ENCODE measurements around the gene TANC1. TPM values are rescaled to one million over a fixed set of nuclear protein-coding genes. Genes with fewer than 3 reads are reported as not detected.

TANC1 gene
- total RNA-seq, 1 experiment from 2014 or later, result not detected

DNA sequence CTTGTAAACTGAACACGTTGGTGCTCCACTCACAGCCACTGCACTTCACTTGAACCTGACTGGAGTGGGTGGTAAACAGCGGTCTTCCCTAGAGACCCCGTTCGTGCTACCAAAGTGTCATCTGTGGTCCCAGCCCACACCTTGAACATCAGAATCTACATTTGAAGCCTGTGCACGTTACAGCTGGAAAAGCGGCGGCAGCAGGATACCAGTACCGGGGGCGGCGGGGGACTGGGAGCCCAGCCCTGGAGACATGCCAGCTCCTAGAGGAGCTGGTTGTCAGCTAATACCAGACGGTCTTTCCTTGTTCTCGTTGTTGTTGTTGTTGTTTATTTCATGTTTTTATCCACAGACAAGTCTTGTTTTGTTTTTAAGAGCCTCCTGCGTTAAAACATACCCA, 161.4 kb downstream of the TANC1 start:
- Histone ChIP-seq H3K4me2 (ENCODE audit: low read depth, low read length, poor library complexity, severe bottlenecking) (no peak overlapping the region), H3K4me1 (ENCODE audit: low read length) (no peaks in the 10 kb centered on the region), H3K79me2 (ENCODE audit: low read length) (no peaks in the 10 kb centered on the region), H3K4me3 (ENCODE audit: low read length) (no peak overlapping the region), H3K9me3 (ENCODE audit: low read length) (no peaks in the 10 kb centered on the region), H3K27ac (ENCODE audit: low read length) (no peak overlapping the region), H4K20me1 (ENCODE audit: insufficient read depth, low read depth, low read length) (no peaks in the 10 kb centered on the region), H2AFZ (ENCODE audit: low read length) (no peak overlapping the region), H3K9ac (ENCODE audit: low read length) (no peak overlapping the region), H3K36me3 (ENCODE audit: insufficient read depth, low read length) (no peaks in the 10 kb centered on the region), H3K27me3 (ENCODE audit: low read length) (no peaks in the 10 kb centered on the region), H3K9me2 (replicated peaks; ENCODE audit: insufficient read depth, low read length) (no peaks in the 10 kb centered on the region)
- DNase-seq, result no peak

DNA sequence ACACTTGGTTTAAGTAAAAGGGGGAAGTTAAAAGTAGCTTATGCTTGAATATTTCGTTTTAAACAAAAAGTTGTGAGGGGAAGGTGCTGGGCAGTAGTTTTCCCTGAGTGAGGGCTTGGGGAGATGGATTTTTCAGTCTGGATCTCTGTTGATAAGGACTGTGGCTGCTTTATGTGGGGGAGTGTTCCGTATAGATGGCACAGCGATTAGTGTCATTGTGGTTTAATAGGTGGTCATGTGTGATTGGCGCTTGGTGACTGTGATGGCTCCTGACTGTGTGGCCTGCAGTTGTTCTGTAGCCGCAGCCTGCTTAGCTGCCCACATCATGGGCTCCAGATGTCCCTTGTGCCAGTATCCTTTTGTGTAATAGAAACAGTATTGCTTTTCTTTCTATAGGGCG, 161.9 kb downstream of the TANC1 start:
- Histone ChIP-seq H3K27me3 (ENCODE audit: low read length) (no peaks in the 10 kb centered on the region), H3K4me1 (ENCODE audit: low read length) (no peaks in the 10 kb centered on the region), H3K79me2 (ENCODE audit: low read length) (no peaks in the 10 kb centered on the region), H3K27ac (ENCODE audit: low read length) (no peak overlapping the region), H2AFZ (ENCODE audit: low read length) (no peak overlapping the region), H4K20me1 (ENCODE audit: insufficient read depth, low read depth, low read length) (no peaks in the 10 kb centered on the region), H3K9ac (ENCODE audit: low read length) (no peak overlapping the region), H3K36me3 (ENCODE audit: insufficient read depth, low read length) (no peaks in the 10 kb centered on the region), H3K9me3 (ENCODE audit: low read length) (no peaks in the 10 kb centered on the region), H3K4me2 (ENCODE audit: low read depth, low read length, poor library complexity, severe bottlenecking) (no peak overlapping the region), H3K9me2 (replicated peaks; ENCODE audit: insufficient read depth, low read length) (no peaks in the 10 kb centered on the region), H3K4me3 (ENCODE audit: low read length) (no peak overlapping the region)
- no peak for DNase-seq

DNA sequence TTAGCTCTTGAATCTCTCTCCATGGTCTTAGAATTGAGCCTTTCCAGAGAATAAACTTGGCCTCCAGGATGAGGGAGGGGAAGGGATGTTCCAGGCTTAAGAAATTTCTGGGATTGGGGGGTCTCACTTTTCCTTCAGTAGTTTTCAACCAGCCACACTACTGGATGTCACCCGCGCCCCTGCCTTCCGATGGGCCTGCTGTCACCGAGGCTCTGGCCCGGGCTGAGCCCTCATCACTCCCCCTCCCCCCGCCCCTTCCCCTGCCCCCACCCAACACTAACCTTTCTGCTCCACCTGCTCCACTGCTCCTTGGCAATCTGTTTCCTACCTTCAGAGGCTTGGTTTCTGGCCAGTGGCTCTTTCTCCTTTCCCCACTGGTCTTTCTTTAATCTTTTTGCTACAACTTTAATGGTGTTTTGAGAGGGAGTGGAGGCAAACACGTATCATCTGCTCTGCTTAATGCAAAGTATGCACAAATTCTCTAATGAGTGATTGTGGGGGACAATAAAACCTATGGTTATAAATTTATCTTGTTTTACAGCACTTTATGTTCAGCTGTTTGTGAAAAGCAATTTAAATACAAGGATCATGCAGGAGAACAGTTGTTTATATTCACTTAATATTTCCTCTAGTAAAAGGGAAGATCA, 162.9 kb downstream of the TANC1 start:
- Histone ChIP-seq H2AFZ (ENCODE audit: low read length) (no peak overlapping the region), H3K27me3 (ENCODE audit: low read length) (no peaks in the 10 kb centered on the region), H4K20me1 (ENCODE audit: insufficient read depth, low read depth, low read length) (no peaks in the 10 kb centered on the region), H3K9me2 (replicated peaks; ENCODE audit: insufficient read depth, low read length) (no peaks in the 10 kb centered on the region), H3K9me3 (ENCODE audit: low read length) (no peaks in the 10 kb centered on the region), H3K27ac (ENCODE audit: low read length) (no peak overlapping the region), H3K36me3 (ENCODE audit: insufficient read depth, low read length) (no peaks in the 10 kb centered on the region), H3K4me2 (ENCODE audit: low read depth, low read length, poor library complexity, severe bottlenecking) (no peak overlapping the region), H3K4me3 (ENCODE audit: low read length) (no peak overlapping the region), H3K9ac (ENCODE audit: low read length) (no peak overlapping the region), H3K4me1 (ENCODE audit: low read length) (no peaks in the 10 kb centered on the region), H3K79me2 (ENCODE audit: low read length) (no peaks in the 10 kb centered on the region)
- DNase-seq, result no peak

DNA sequence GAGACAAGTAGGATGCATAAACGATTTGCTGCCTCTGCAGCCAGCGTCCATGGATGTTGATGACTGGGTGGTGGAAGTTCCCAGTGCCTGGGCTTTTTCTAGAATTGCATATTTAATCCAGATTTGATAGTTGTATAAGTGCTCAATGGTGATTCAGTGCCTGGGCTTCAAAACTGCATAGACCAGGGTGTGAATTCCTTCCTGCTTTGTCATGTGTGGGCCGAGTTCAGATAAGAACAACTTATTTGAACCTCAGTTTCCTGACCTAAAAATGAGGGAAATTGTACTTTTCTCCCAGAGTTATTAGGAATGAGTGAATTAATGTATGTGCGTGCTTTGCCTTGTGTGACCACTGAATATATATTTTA, 163.5 kb downstream of the TANC1 start:
- Histone ChIP-seq H3K27me3 (ENCODE audit: low read length) (no peaks in the 10 kb centered on the region), H3K79me2 (ENCODE audit: low read length) (no peaks in the 10 kb centered on the region), H3K27ac (ENCODE audit: low read length) (no peak overlapping the region), H2AFZ (ENCODE audit: low read length) (no peak overlapping the region), H3K9me3 (ENCODE audit: low read length) (no peaks in the 10 kb centered on the region), H4K20me1 (ENCODE audit: insufficient read depth, low read depth, low read length) (no peaks in the 10 kb centered on the region), H3K9ac (ENCODE audit: low read length) (no peak overlapping the region), H3K4me3 (ENCODE audit: low read length) (no peak overlapping the region), H3K4me1 (ENCODE audit: low read length) (no peaks in the 10 kb centered on the region), H3K9me2 (replicated peaks; ENCODE audit: insufficient read depth, low read length) (no peaks in the 10 kb centered on the region), H3K36me3 (ENCODE audit: insufficient read depth, low read length) (no peaks in the 10 kb centered on the region), H3K4me2 (ENCODE audit: low read depth, low read length, poor library complexity, severe bottlenecking) (no peak overlapping the region)
- DNase-seq, result no peak

DNA sequence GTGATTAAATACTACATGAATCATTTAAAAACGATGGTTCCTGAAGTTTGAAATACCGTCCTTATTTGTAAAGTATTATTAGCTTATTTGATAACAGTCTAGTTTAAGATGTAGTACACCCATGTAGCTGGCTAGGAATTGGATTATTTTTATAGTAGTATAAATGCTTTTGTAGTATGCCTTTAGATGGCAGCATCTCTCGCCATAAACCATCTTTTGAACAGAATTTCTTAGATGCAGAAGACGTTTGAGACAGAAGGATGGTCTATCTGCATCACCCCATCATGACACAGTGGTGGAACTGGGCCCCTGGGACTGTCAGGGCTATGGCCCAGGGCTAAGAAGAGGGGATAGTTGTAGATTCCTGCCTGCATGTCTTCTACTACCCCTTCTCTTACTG, 165.4 kb downstream of the TANC1 start:
- peak; percentile 50 for DNase-seq

DNA sequence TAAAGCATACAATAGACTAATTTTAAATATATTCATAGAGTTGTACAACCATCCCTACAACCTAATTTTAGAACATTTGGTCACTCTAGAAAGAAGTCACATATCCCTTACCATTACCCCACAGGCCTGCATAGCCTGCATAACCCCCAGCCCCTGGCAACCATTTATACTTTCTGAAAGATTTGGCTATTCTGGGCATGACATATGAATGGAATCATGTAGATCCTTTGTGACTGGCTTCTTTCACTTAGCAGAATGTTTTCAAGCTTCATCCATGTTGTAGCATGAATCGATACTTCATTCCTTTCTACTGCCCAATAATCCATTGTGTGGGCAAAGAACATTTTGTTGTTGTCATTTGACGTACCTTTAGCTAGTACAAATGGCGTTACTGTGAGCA, 166.5 kb downstream of the TANC1 start:
- Histone ChIP-seq H3K4me2 (ENCODE audit: low read depth, low read length, poor library complexity, severe bottlenecking) (no peak overlapping the region), H3K27ac (ENCODE audit: low read length) (no peak overlapping the region), H3K9me3 (ENCODE audit: low read length) (no peaks in the 10 kb centered on the region), H3K9me2 (replicated peaks; ENCODE audit: insufficient read depth, low read length) (no peaks in the 10 kb centered on the region), H3K4me3 (ENCODE audit: low read length) (no peak overlapping the region), H3K27me3 (ENCODE audit: low read length) (no peaks in the 10 kb centered on the region), H4K20me1 (ENCODE audit: insufficient read depth, low read depth, low read length) (no peaks in the 10 kb centered on the region), H2AFZ (ENCODE audit: low read length) (no peak overlapping the region), H3K9ac (ENCODE audit: low read length) (no peak overlapping the region), H3K4me1 (ENCODE audit: low read length) (no peaks in the 10 kb centered on the region), H3K79me2 (ENCODE audit: low read length) (no peaks in the 10 kb centered on the region), H3K36me3 (ENCODE audit: insufficient read depth, low read length) (no peaks in the 10 kb centered on the region)
- no peak for DNase-seq

More for the DNA sequence above, 165.4 kb downstream of the TANC1 start:
- Histone ChIP-seq H4K20me1 (ENCODE audit: insufficient read depth, low read depth, low read length) (no peaks in the 10 kb centered on the region), H3K79me2 (ENCODE audit: low read length) (no peaks in the 10 kb centered on the region), H3K36me3 (ENCODE audit: insufficient read depth, low read length) (no peaks in the 10 kb centered on the region), H3K4me3 (ENCODE audit: low read length) (no peak overlapping the region), H3K9ac (ENCODE audit: low read length) (no peak overlapping the region), H3K9me2 (replicated peaks; ENCODE audit: insufficient read depth, low read length) (no peaks in the 10 kb centered on the region), H3K4me2 (ENCODE audit: low read depth, low read length, poor library complexity, severe bottlenecking) (no peak overlapping the region), H3K27me3 (ENCODE audit: low read length) (no peaks in the 10 kb centered on the region), H3K9me3 (ENCODE audit: low read length) (no peaks in the 10 kb centered on the region), H3K4me1 (ENCODE audit: low read length) (no peaks in the 10 kb centered on the region), H3K27ac (ENCODE audit: low read length) (no peak overlapping the region), H2AFZ (ENCODE audit: low read length) (no peak overlapping the region)

DNA sequence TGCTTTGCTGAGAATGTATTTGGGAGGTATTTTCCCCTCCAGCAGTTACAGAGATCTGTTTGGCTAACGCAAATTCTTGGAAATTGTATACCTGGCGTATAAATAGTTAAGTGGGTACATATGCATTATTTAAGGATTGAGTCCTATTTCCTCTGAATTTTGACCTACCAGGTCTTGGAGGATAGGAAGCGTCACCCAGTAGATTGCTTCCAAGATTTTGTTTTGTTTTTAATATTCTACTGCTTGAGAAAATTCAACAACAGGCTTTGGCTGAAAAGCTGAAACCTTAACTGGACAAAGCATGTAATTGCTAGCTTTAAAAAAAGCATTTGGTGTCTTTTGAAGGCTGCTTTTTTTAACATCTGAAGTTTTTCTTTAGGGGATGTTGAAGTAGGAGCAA, 168.0 kb downstream of the TANC1 start:
- Histone ChIP-seq H3K27ac (ENCODE audit: low read length) (no peak overlapping the region), H3K9me3 (ENCODE audit: low read length) (no peaks in the 10 kb centered on the region), H3K27me3 (ENCODE audit: low read length) (no peaks in the 10 kb centered on the region), H4K20me1 (ENCODE audit: insufficient read depth, low read depth, low read length) (no peaks in the 10 kb centered on the region), H3K9ac (ENCODE audit: low read length) (no peak overlapping the region), H3K4me2 (ENCODE audit: low read depth, low read length, poor library complexity, severe bottlenecking) (no peak overlapping the region), H3K79me2 (ENCODE audit: low read length) (no peaks in the 10 kb centered on the region), H3K4me3 (ENCODE audit: low read length) (no peak overlapping the region), H3K4me1 (ENCODE audit: low read length) (no peaks in the 10 kb centered on the region), H3K36me3 (ENCODE audit: insufficient read depth, low read length) (no peaks in the 10 kb centered on the region), H3K9me2 (replicated peaks; ENCODE audit: insufficient read depth, low read length) (no peaks in the 10 kb centered on the region), H2AFZ (ENCODE audit: low read length) (no peak overlapping the region)
- no peak for DNase-seq

- Histone ChIP-seq H4K20me1 (ENCODE audit: insufficient read depth, low read depth, low read length) (no peaks in the 10 kb centered on the region), H3K9me2 (replicated peaks; ENCODE audit: insufficient read depth, low read length) (no peaks in the 10 kb centered on the region), H3K4me3 (ENCODE audit: low read length) (no peak overlapping the region), H3K4me2 (ENCODE audit: low read depth, low read length, poor library complexity, severe bottlenecking) (no peak overlapping the region), H3K27me3 (ENCODE audit: low read length) (no peaks in the 10 kb centered on the region), H3K36me3 (ENCODE audit: insufficient read depth, low read length) (no peaks in the 10 kb centered on the region), H3K9ac (ENCODE audit: low read length) (no peak overlapping the region), H3K79me2 (ENCODE audit: low read length) (no peaks in the 10 kb centered on the region), H3K9me3 (ENCODE audit: low read length) (no peaks in the 10 kb centered on the region), H3K27ac (ENCODE audit: low read length) (no peak overlapping the region), H2AFZ (ENCODE audit: low read length) (no peak overlapping the region), H3K4me1 (ENCODE audit: low read length) (no peaks in the 10 kb centered on the region)
- DNase-seq, result no peak
Observed at GRCh38 chr2:159137511-159138241, 169.2 kb downstream of the TANC1 start.
